Left ventricle myocardium inferior (tissue), 1 donor: ENCODE measurements around the gene CDC14A. TPM values are rescaled to one million over a fixed set of nuclear protein-coding genes. Genes with fewer than 3 reads are reported as not detected.

ENCODE experiments used
- DNase-seq: peaks from one replicate; pipeline ENCODE4 v3.0.0-alpha.2; 2020
- H3K27ac ChIP-seq: fragments of 200-600 bp; replicated peaks from 2 replicates; pipeline ENCODE4 v1.8.0; 2021
- H3K27me3 ChIP-seq: fragments of 200-600 bp; 2 replicates; pipeline ENCODE4 v1.8.0; 2021; ENCODE audit warnings: low read depth
- H3K36me3 ChIP-seq: fragments of 200-600 bp; 2 replicates; pipeline ENCODE4 v1.8.0; 2021
- H3K4me1 ChIP-seq: fragments of 200-600 bp; 2 replicates; pipeline ENCODE4 v1.8.0; 2021
- H3K4me3 ChIP-seq: fragments of 200-600 bp; 2 replicates; pipeline ENCODE4 v1.8.0; 2021; ENCODE audit warnings: mild to moderate bottlenecking, moderate library complexity
- H3K9me3 ChIP-seq: fragments of 200-600 bp; replicated peaks from 2 replicates; pipeline ENCODE4 v1.8.0; 2021
- CTCF ChIP-seq: fragments of 200-600 bp; IDR thresholded peaks from 2 replicates; pipeline ENCODE4 v1.8.0; 2021; ENCODE audit warnings: antibody characterized with exemption, mild to moderate bottlenecking, borderline replicate concordance
- intact Hi-C: fragments of 100-400 bp; cut with micrococcal nuclease; formaldehyde crosslinking; loops from one replicate; pipeline ENCODE4 v1.11.0; 2022
- total RNA-seq: library from RNA; stranded (reverse); fragmentation: NEBNext Ultra II Directional; extraction: Animal tissue kit (Norgen Biotek cat#: 25700); gene quantifications from one replicate; pipeline ENCODE4 v1.2.1, GENCODE V29; 2021
- donor health status: DM: no; HTN: yes; CAD: no; lungs with severe emphysema.

The CDC14A gene
- total RNA-seq, 1 donor from 2014 or later: 2.4 TPM

- H3K36me3 ChIP-seq: no peaks in the 10 kb centered on the region
- TF ChIP-seq CTCF: no peak
These were observed 45.5 kb upstream of the CDC14A start for GRCh38 chr1:100306735-100307313.

GRCh38 chr1:100308777-100309176 lies 43.5 kb upstream of the CDC14A start:
- Histone ChIP-seq H3K9me3 (peaks cover 9% of the 10 kb centered on the region), H3K27me3 (no peaks in the 10 kb centered on the region), H3K27ac (no peak overlapping the region), H3K36me3 (no peaks in the 10 kb centered on the region), H3K4me1 (no peaks in the 10 kb centered on the region), H3K4me3 (no peak overlapping the region)
- DNase-seq: no peak
- TF ChIP-seq CTCF: no peak
- intact Hi-C loops: no loop called here

More at GRCh38 chr1:100306735-100307313, 45.5 kb upstream of the CDC14A start:
- Histone ChIP-seq H3K4me1 (no peaks in the 10 kb centered on the region), H3K27me3 (no peaks in the 10 kb centered on the region), H3K9me3 (peaks cover 9% of the 10 kb centered on the region), H3K4me3 (no peak overlapping the region), H3K27ac (no peak overlapping the region)
- intact Hi-C loops: no loop called here
- no peak for DNase-seq

- Histone ChIP-seq H3K27me3 (no peaks in the 10 kb centered on the region), H3K36me3 (no peaks in the 10 kb centered on the region), H3K27ac (no peak overlapping the region), H3K4me1 (no peaks in the 10 kb centered on the region), H3K9me3 (peaks cover 9% of the 10 kb centered on the region), H3K4me3 (no peak overlapping the region)
- TF ChIP-seq CTCF: no peak
- DNase-seq: no peak
- intact Hi-C loops: no loop called here
These were observed 42.4 kb upstream of the CDC14A start for GRCh38 chr1:100309863-100310262.

GRCh38 chr1:100313382-100313781 lies 38.9 kb upstream of the CDC14A start:
- TF ChIP-seq CTCF: no peak
- H3K4me1 ChIP-seq: no peaks in the 10 kb centered on the region
- no peak overlapping the region for H3K27ac ChIP-seq
- intact Hi-C loops: no loop called here
- peaks cover 26% of the 10 kb centered on the region for H3K9me3 ChIP-seq
- no peaks in the 10 kb centered on the region for H3K36me3 ChIP-seq
- H3K27me3 ChIP-seq: no peaks in the 10 kb centered on the region
- no peak overlapping the region for H3K4me3 ChIP-seq
- no peak for DNase-seq

GRCh38 chr1:100316622-100317021 lies 35.7 kb upstream of the CDC14A start:
- Histone ChIP-seq H3K4me3 (no peak overlapping the region), H3K4me1 (no peaks in the 10 kb centered on the region), H3K27me3 (no peaks in the 10 kb centered on the region), H3K27ac (no peak overlapping the region), H3K9me3 (peaks cover 39% of the 10 kb centered on the region), H3K36me3 (no peaks in the 10 kb centered on the region)
- intact Hi-C loops: no loop called here
- DNase-seq: no peak
- no peak for TF ChIP-seq CTCF
